Prostate gland (tissue), 2 donors: Measurements from ENCODE around the gene MTOR.

Experiments used
- CTCF ChIP-seq, 4 experiments: fragments of 200-600 bp in 2 of 4; fragments of 450-650 bp in 2 of 4; sonication (generic) in 2 of 4; IDR thresholded peaks; 1 replicate in 3 of 4; 2 replicates in 1 of 4; pipeline ENCODE4 v1.5.1; 2016 to 2019; ENCODE audit warnings: antibody characterized with exemption in 4 of 4, mild to moderate bottlenecking in 2 of 4, moderate library complexity in 2 of 4
- POLR2A ChIP-seq: fragments of 450-650 bp; IDR thresholded peaks from one replicate; pipeline ENCODE4 v1.6.1; 2016; ENCODE audit warnings: antibody characterized with exemption, mild to moderate bottlenecking
- POLR2AphosphoS5 ChIP-seq: sonication (generic); formaldehyde crosslinking; IDR thresholded peaks from one replicate; pipeline ENCODE4 v1.6.1; 2017; ENCODE audit warnings: antibody characterized with exemption

- no peak for TF ChIP-seq POLR2A
- TF ChIP-seq CTCF (IDR thresholded peaks at IDR 0.05): no peak
- TF ChIP-seq POLR2AphosphoS5: no peak
Measured at GRCh38 chr1:11302366-11302765, 40.0 kb upstream of the MTOR start.
